Measurements from ENCODE around the gene CACNA2D3. TPM values are rescaled to one million over a fixed set of nuclear protein-coding genes. Genes with fewer than 3 reads are reported as not detected.

CACNA2D3 gene
- total RNA-seq, 1 donor from 2014 or later = 0.48 TPM

DNA sequence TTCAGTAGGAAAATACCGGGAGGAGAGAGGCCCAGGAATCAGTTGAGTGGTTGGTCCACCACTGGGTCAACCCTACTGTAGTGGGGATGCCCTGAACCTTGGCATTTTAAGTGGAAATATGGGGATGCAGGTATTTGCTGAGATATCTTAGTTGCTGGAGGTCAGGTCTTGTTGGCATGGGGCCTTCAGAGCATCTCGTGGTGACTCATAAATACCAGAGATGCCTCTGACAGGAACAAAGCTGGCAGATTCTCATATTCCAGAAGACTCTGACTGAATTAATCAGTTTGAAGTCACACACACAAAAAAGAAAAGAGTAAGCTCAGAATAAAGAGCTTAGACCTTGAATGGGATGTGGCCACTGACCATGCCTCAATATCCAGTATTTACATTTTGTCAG is 91.6 kb downstream of the CACNA2D3 start:
- no peak for DNase-seq (ENCODE audit: low spot score)

DNA sequence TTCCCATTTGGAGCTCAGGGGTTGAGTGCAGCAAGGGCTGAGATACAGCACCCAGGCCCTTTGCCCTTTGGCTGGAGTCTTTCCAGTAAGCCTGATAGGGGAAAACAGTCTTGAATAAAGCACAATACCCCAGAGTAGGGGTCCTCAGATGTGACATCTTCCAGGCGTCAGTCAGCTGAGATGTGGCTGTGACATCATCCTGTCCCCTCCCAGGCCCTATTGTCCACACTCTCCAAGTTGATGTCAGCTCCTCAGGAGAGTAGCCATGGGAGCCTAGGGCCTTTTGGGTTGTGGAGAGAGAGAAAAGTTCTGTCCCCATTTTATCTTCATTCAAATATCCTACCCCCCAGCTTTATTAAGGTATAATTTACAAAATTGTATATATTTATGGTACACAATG is 92.5 kb downstream of the CACNA2D3 start:
- no peak for DNase-seq (ENCODE audit: low spot score)

DNA sequence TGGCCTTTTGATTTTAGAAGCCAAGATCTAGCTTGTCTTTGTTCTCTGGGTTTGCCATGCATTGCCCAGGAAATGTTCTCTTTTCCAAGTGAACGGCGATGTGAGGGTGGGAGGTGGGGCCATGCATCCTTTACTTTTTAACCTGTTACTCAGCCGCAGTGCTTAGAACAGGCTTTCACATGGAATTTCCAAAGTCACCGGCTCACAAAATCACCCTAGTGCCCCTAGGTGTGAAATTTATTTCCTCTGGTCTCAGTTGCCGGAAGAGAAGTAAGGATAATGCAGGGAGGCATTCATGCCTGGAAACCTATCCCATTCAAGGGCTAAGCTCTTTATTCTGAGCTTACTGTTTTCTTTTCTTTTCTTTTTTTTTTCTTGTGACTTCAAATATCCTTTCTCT is 93.2 kb downstream of the CACNA2D3 start:
- DNase-seq (ENCODE audit: low spot score) = no peak

DNA sequence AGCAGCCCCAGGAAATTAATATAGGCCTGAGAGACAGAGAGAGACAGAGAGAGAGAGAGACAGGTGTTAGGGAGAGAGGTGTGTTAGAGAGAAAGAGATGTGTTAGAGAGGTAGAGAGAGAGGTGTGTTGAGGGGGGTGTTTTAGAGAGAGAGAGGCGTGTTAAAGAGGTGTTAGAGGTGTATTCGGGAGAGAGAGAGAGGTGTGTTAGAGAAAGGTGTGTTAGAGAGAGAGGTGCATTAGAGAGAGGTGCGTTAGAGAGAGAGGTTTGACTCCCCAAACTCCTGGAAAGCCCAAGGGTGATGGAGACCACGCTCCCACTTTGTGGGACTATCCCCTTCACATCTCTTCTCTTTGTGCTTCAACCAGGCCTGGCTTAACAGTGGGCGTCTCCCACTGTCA is 95.5 kb downstream of the CACNA2D3 start:
- DNase-seq (ENCODE audit: low spot score) = no peak

DNA sequence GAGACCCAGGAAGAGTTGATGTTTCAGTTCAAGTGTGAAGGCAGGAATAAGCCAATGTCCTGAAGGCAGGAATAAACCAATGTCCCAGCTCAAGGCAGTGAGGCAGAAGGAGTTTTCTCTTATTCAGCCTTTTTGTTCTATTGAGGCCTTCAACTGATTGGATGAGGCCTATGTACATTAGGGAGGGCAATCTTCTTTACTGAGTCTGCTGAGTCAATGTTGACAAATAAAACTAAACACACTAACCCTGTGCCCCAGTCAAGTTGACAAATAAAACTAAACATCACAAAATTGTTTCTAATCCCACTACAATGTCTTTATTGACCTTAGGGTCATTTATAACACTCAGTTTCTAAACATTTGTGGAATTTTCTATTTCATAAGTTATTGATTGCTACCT is 100.0 kb downstream of the CACNA2D3 start:
- DNase-seq (ENCODE audit: low spot score) = no peak

DNA sequence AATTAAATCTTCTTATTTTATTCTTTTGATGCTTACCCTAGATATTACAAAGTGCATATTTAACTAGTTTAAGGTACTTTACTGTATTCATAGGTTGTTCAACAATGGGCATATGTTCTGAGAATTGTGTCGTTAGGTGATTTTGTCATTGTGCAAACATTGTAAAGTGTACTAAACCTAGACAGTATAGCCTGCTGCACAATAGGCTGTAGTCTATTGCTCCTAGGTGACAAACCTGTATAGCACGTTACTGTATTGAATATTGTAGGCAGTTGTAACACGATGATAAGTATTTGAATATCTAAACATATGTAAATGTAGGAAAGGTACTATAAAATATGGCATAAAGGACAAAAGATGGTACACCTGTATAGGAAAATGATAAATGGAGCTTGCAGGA is 100.7 kb downstream of the CACNA2D3 start:
- no peak for DNase-seq (ENCODE audit: low spot score)

DNA sequence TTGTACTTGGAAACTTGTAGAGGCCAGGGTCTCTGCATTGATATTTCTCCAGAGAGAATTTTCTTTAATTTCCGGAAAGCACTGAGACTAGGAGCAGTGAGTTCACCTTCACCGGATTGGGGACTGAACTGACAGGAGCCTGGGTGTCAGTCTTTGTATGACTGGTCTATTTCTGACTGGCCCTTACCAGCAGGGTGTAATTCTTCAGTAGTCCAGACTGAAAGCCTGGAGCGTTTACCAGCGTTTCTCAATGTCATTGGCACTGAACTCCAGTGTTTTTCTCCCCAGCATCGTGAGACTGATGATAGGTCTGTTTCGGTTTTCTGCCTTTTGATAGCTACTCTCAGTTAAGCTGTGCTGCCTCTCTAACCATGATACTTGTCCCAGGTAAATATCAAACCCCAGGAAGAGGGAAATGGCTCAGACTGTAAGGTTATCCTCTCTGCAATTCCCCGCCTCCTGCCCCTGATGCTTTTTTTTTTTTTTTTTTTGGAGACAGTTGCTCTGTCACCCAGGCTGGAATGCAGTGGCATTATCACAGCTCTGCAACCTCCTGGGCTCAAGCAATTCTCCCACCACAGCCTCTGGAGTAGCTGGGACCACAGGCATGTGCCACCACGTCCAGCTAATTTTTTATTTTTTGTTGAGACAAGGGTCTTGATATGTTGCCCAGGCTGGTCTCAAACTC is 103.6 kb downstream of the CACNA2D3 start:
- no peak for DNase-seq (ENCODE audit: low spot score)

DNA sequence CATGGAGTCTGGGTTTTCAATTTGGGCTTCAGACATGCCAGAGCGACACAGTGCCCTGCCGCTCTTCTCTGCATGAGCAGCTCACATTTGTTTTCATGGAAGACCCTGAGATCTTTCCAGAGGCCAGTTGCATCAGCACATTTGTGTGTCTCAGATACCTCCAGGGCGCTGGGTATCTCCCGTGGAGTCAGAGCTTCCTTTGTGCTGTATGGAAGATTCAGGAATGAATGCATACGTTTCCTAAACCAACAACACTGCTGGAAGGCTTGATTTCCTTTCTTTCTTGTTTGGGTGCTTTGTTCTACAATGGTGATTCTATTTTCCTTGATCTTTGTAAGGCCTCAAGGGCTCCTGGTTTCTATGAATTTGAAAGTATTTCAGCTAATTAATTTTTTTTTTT is 106.5 kb downstream of the CACNA2D3 start:
- no peak for DNase-seq (ENCODE audit: low spot score)

DNA sequence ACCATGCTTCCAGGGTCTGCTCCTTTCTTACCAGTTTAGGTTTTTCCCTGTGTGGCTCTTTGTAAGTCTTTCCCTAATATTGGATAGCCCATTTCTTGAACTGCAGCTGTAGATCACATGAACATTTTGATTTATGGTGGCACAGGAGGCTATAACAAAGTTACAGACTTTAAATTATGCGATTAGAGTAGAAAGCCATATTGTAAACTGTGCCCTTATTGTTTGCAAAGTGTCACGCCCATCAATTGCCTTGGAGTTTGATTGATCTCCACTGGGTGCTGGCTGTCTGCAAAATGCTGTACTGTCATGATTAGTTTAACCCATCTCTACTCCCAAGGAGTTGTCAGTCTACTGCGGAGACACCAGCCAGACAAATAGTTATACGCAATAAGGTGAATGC is 110.3 kb downstream of the CACNA2D3 start:
- DNase-seq (ENCODE audit: low spot score) = no peak

DNA sequence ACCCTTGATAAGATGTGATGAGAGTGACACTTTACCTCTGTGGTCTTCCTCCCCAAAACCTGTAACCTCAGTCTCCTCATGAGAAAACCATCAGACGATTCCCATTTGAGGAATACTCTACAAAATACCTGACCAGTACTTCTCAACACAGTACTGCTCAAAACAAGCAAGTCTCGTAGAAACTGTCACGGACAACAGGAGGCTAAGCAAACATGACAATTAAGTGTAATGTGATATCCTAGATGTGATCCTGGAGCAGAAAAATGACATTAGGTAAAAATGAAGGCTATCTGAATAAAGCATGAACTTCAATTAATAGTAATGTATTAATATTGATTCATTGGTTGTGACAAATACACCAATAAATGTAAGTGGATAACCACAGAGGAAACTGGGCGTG is 113.6 kb downstream of the CACNA2D3 start:
- DNase-seq (ENCODE audit: low spot score) = no peak

DNA sequence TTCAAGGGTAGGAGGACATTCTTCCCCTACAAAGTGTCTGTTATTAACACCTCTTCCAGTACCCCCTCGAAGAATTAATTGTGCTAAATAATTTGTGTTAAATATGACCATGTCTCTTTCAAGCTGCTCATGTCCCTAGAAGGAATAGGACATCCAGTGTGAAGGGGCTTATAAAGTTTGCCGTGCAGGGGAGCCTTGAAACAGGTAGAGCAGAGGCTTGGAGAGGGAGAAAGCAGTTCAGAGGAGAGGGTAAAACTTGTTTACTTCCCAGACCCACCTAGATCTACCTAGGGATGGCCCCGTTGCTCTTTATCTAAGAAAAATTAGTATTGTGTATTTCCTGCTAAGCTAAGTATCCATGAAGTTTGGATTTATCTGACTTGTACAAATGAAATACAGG is 114.8 kb downstream of the CACNA2D3 start:
- DNase-seq (ENCODE audit: low spot score) = no peak

DNA sequence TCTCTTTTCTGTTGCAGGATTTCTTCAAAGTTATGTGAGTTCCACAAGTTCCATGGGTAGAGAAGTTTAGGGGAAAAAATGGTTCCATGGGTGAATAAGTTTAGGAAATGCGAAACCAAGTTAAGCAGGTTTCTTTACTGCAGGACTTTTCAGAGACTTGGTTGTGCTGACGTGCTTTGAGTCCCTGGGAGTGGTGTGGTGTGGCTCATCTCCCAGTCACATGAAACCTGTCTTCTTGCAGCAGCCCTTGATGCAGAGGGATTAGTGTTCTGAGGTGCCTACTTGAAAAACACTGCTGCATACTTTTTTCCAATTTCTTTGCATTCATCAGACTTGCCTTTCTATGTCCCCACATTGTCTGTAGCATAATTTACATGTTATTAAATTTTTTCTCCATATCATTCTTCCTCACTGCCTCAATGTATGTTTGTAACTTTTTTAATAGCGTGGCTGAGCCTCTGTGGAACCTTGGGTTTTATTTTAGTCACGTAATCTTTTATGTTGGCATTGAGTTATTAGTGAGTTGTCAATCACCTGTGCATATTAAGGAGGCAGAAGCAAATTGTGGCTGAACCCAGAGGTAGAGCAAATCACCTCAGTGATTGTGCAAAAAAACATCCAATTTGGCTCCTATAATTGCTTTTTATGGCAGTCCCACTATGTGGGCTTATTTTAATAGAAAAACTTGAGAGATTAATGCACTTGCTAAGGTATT is 115.6 kb downstream of the CACNA2D3 start:
- no peak for DNase-seq (ENCODE audit: low spot score)

DNA sequence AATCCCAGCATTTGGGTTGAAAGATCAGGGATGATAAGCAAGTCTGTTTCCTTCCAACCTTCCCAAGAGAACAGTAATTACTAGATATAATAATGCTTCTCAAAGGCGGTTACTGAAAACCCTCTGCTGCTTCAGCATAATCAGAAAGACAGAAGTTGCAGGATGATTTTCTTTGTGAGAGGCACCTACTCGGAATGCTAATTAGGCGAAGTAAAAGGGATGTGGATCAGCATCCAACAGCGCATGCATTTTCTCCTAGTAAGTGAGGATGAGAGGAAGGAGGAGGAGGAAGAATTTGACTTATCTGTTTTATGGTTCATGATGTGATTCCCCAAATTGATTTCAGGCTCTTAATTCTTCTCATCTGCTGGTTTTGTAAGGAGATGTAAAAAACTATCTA is 118.0 kb downstream of the CACNA2D3 start:
- DNase-seq (ENCODE audit: low spot score) = no peak

DNA sequence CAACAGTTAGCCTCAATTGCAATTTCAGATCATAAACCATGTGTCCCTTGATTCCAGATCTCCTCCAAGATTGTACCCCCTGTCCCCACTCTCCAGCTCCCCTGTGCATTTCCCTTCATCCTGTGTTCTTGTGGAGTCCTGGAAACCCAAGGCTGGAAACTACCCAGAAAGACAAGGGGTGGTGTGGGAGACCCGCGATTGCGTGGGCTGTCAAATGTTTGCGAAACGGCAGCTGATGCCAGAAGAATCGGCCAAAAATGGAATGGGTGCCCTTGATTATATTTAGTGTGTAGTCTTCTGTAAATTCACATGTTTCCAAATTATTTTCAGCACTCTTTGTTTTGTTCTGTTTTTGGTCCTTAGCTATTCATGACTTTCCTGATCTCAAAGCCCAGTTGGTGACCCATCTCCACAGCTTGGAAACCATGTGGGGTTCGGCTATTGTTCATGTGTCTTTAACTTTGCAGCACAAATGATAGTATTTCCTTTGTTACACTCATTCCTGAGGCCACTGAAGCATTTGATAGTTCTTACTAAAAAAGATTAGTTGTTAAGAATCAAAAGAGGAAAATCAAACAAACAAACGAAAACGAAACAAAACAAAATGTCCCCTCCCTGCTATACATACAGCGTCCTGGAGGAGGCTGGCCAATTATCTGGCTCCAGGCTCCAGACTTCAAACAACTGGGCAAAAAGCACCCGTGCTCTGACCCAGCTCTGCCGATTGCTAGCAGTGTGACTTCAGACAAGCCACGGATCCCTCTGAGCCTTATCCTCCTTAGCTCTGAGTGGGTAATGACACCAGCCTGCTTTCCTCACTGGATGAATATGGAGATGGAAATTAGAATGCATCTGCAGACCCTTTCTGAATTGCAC is 120.9 kb downstream of the CACNA2D3 start:
- no peak for DNase-seq (ENCODE audit: low spot score)

DNA sequence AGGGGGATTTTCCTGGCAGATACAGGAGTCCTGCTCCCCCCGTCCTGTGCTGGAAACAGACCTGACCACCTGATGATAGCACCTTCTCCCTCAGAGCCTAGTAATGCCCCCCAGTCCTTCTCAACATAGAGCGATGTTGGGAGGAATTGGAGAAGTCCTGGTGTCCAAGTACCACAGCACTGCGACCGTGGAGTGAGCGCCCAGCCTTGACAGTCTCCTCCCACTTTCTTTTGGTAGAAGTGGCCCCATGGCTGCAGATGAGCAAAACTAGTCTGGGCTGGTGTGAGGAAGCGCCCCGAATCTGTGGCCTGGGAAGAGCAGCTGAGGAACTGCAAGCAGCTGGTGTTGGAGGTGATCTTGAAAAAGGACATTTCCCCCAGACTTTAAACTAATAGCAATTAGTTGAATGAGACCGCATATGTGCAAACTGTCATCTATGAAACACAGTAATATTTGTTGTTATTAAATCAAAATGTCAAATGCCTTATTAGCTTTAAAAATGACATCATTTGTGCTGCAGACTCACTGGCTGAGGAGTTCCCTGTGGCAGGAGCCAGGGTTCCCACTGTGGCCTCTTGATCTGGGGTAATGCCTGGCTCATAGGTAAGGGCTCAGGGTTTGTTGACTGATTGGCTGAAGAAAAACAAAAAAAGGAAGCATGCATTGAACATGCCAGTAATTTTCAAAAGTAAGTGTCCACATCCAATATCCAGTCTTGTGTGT is 121.8 kb downstream of the CACNA2D3 start:
- DNase-seq (ENCODE audit: low spot score) = no peak

DNA sequence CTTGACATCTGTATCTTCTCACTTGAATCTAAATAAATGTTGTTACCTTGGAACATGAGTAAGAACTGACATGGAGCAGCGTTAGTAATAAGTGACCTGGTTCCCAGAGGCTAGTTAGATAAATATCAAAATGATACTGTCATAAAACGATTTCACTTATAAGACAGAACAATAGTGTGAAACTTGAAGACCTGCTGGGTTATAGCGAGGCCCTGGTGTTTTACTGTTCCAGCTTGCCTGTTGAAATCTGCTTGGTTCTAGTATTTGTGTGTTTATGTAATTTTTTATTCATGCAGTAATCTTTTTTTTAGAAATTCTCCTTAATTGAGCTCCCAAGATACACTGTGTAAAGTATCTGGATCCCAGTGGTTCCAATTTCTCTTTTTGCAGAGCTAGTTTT is 129.4 kb downstream of the CACNA2D3 start:
- no peak for DNase-seq (ENCODE audit: low spot score)

DNA sequence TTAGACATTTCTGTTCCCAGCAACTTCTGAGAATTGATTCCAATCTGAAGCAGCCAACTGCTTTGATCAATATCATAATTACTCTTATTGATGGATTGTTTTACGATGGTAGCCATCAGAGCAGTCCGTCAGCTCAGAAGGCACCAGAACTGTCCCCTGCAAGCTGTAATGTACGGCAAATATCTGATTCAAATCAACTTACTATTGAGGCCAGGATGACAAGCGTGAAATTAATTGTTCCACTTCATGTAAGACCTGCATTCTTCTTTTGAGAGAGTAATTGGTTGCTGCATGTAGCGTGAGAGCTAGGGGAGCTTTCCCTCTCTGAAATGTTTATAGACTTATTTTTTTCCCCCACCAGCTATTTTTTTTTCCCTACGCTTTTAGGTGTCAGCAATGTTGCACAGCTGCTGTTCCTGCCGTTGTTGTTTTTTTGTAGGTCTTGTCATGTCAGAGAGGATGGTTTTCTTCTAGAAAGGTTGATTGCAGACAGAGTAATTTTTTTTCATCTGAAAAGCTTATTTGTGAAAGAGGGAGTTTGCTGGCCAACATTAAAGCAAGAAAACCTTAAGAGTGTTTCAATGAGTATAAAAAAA is 134.9 kb downstream of the CACNA2D3 start:
- no peak for DNase-seq (ENCODE audit: low spot score)

DNA sequence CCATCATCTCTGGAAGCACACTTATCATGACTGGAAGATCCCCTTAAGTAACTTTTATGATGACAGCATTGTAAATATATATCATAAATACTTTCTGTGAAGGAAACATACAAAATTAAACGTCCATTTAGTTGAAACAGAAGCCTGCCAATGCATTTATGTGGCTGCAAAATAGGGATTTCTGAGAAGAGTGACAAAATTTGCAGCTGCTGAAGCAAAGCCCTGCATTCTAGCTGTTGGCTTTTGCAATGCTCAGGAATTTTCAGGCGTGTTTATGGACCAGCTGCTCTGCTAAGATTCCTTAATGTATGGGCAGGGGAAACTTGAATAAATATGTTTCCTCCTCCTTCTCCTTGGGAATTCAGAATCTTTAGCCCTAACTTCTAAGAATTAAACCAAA is 137.3 kb downstream of the CACNA2D3 start:
- DNase-seq (ENCODE audit: low spot score) = no peak

DNA sequence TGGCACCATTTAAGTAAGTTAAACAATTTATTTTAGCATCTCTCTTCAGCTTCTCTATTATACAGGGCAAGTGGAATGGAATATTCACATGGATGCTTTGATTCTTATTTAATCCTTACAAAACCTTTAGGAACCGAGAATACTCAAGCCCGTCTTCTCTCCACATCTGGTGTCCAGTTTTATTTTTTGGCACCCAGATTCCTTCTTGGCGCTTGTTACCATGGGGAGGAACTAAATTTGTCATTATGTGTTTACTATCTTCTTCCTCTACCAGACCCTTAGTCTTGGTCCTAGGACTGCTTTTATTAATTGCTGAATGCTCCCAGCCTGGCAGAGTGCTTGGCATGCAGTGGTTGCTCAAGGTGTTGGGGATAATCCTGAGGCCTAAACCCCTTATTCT is 138.8 kb downstream of the CACNA2D3 start:
- no peak for DNase-seq (ENCODE audit: low spot score)

DNA sequence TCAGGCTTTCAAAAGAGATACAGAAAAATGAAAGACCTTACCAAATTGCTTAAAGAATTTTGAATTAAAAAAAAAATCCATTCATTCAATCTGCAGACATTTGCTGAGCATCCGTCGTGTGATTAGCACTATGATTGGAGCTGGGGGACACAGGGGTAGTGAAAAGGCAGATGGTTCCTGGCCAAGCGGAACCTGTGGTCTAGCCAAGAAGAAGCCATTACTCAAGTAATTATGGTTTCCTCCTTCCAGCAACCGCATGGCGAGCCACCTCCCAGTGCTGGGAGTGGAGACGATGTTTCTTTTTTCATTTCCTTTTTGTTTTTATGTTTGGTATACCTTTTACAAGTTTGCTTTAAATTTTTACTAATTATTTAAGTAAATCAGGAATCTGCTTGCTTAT is 140.2 kb downstream of the CACNA2D3 start:
- DNase-seq (ENCODE audit: low spot score) = no peak

DNA sequence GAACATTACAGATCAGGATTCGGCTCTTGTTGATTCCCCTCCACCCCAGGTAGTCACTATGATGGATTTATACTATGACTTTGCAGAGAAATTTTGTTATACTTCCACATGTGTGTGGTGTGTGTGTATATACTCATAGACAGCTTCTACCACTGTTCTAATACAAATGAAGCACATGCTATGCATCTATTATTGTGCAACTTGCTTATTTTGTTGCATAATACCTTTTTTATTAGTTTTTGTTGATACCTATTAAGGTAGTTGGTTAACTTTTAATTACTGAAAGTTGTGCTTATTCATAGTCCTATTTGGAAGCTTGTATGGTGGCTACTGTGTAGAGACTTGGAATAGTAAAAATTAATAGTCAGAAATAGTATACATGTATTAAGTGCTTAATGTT is 140.6 kb downstream of the CACNA2D3 start:
- DNase-seq (ENCODE audit: low spot score) = no peak
